ENCODE results near the gene BICDL1. TPM values are rescaled to one million over a fixed set of nuclear protein-coding genes. Genes with fewer than 3 reads are reported as not detected.

Gene BICDL1
- total and polyA plus RNA-seq, 10 of the 15 experiments (the other 5 are each of a cell fraction or from before 2014, with no cell fraction given): 0.72 to 12.3 (median 4.2) TPM

GRCh38 chr12:120012067-120012621, 23.1 kb downstream of the BICDL1 start (continued):
- TF ChIP-seq SMARCA5 (IDR thresholded peaks at IDR 0.05) (no peak), CBX5 (IDR thresholded peaks at IDR 0.05; ENCODE audit: low read depth) (no peak), E4F1 (IDR thresholded peaks at IDR 0.05; ENCODE audit: borderline replicate concordance, partially characterized antibody) (peak; percentile 76), RELB (IDR thresholded peaks at IDR 0.05; ENCODE audit: low read depth) (peak; percentile 75), ZBTB40 (IDR thresholded peaks at IDR 0.05; ENCODE audit: borderline replicate concordance) (no peak; the same call in 1 of the 2 replicates), FOXK2 (IDR thresholded peaks at IDR 0.05) (no peak), YY1 (IDR thresholded peaks at IDR 0.05; ENCODE audit: low read depth, low read length) (no peak), POLR2AphosphoS5 (IDR thresholded peaks at IDR 0.05; ENCODE audit: low read length) (no peak), RFX5 (IDR thresholded peaks at IDR 0.05; ENCODE audit: low read depth, low read length) (peak; percentile 98), POLR2AphosphoS2 (IDR thresholded peaks at IDR 0.05; ENCODE audit: low read depth, low read length) (no peak), ZSCAN29 (IDR thresholded peaks at IDR 0.05) (no peak), MEF2B (IDR thresholded peaks at IDR 0.05; ENCODE audit: partially characterized antibody, poor library complexity, severe bottlenecking) (peak; percentile 72), ZNF24 (IDR thresholded peaks at IDR 0.05) (no peak), NFYB (IDR thresholded peaks at IDR 0.05; ENCODE audit: insufficient read depth, low read depth, low read length) (no peak), NKRF (conservative IDR thresholded peaks at IDR 0.05) (no peak; the same call in 1 of the 2 replicates), RBBP5 (conservative IDR thresholded peaks at IDR 0.05) (no peak)
- TF ChIP-seq, protein P1, sequence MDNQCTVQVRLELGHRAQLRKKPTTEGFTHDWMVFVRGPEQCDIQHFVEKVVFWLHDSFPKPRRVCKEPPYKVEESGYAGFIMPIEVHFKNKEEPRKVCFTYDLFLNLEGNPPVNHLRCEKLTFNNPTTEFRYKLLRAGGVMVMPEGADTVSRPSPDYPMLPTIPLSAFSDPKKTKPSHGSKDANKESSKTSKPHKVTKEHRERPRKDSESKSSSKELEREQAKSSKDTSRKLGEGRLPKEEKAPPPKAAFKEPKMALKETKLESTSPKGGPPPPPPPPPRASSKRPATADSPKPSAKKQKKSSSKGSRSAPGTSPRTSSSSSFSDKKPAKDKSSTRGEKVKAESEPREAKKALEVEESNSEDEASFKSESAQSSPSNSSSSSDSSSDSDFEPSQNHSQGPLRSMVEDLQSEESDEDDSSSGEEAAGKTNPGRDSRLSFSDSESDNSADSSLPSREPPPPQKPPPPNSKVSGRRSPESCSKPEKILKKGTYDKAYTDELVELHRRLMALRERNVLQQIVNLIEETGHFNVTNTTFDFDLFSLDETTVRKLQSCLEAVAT (IDR thresholded peaks at IDR 0.05): 0 out of 2 replicates have a peak, but pooled peaks have one; percentile 26
- TF ChIP-seq, protein P2, sequence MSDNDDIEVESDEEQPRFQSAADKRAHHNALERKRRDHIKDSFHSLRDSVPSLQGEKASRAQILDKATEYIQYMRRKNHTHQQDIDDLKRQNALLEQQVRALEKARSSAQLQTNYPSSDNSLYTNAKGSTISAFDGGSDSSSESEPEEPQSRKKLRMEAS (IDR thresholded peaks at IDR 0.05; ENCODE audit: low read depth, low read length): no peak
